Measurements from ENCODE around the gene ENTPD2.

Gene ENTPD2

GRCh38 chr9:137046088-137046787 lies 7.6 kb downstream of the ENTPD2 start, which contains the start of gene NPDC1:
NPDC1 (minus strand) TSS chr9:137046177; CDS start chr9:137045989, 188 bp downstream.
- Histone ChIP-seq H3K27ac (peak within 1 kb of the TSS in 1 of 2 donors; percentile 78), H3K4me3 (peak within 1 kb of the TSS; percentile 81)
- peak; percentile 79 for TF ChIP-seq CTCF (IDR thresholded peaks at IDR 0.05)
- DNase-seq (ENCODE audit: low spot score) = no peak

DNA sequence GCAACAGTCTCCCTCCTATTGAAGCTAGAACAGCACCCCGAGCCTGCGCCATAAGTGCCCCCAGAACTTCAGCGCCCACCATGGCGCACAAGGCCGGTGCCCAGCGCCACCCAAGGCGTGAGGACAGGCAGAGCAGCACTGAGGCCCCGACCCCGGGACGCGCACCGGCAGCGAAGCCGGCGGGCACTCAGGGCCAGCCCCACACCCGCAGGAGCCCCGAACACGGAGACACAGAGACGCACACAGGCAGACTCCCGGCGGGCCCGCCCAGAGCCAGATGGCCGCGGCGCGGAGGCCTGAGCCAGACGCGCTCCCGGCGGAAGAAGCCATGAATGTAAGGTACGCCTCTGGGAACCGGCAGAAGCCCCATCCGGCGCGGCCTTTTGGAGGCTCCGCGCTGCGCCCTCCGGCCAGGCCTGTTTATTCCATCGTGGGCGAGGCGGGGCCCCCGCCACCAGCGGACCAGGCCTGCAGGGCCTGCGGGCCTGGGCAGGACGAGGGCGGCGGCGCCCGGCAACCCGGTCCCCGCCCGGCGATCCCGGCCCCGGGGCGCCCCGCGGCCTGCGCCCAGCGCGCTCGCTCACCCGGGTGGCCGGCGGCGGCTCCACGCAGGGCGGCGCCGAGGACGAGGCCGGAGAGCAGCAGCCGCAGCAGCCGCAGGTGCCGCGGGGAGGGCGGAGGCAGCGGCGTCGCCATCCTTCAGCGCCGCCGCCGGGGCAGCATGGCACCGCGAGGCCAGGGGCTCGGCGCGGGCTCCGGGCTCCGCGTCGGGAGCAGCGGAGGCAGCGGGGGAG lies 8.4 kb downstream of the ENTPD2 start:
- no peak for TF ChIP-seq CTCF (IDR thresholded peaks at IDR 0.05)
- Histone ChIP-seq H3K4me3 (peak overlapping the region; percentile 81), H3K27ac (peak overlapping the region in 1 of 2 donors; percentile 78)
- DNase-seq (ENCODE audit: low spot score) = no peak

- DNase-seq (ENCODE audit: low spot score) = no peak
- peak overlapping the region; percentile 9 to 78 for H3K27ac ChIP-seq
- peak overlapping the region; percentile 81 for H3K4me3 ChIP-seq
- no peak for TF ChIP-seq CTCF (IDR thresholded peaks at IDR 0.05)
These were observed 9.2 kb downstream of the ENTPD2 start for GRCh38 chr9:137044502-137045177.

GRCh38 chr9:137044037-137044436 lies 9.8 kb downstream of the ENTPD2 start:
- no peak for TF ChIP-seq CTCF (IDR thresholded peaks at IDR 0.05)
- DNase-seq (ENCODE audit: low spot score) = no peak
- peak overlapping the region; percentile 9 to 78 for H3K27ac ChIP-seq
- peak overlapping the region; percentile 81 for H3K4me3 ChIP-seq

GRCh38 chr9:137042751-137043727 lies 10.8 kb downstream of the ENTPD2 start:
- Histone ChIP-seq H3K27ac (peak overlapping the region in 1 of 2 donors; percentile 78), H3K4me3 (peak overlapping the region; percentile 81)
- no peak for TF ChIP-seq CTCF (IDR thresholded peaks at IDR 0.05)
- no peak for DNase-seq (ENCODE audit: low spot score)

DNA sequence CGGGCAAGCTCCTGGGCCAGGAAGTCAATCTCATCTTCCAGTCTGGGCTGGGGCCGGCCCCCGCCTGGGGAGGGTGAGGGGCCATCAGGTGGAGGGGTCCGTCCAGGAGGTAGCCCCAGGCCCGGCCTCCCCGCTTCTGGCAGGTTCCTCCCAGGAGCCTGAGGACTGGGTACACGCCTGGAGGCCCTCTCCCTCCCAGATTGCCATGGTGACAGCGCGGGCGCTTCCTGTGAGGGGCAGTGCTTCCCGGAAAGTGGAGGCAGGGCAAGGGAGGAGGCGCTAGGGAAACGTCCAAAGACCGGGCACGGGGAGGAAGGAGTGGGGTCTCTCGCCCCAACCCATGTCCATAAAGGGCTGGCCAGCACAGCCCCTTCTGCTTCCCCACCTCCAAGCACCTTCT lies 12.7 kb downstream of the ENTPD2 start:
- no peak for TF ChIP-seq CTCF (IDR thresholded peaks at IDR 0.05)
- Histone ChIP-seq H3K4me3 (no peak overlapping the region), H3K27ac (peak overlapping the region in 1 of 2 donors; percentile 36)
- DNase-seq (ENCODE audit: low spot score) = no peak
